ELR (cell line): ENCODE data around the gene ZNF654.
A peak's percentile ranks its signal among the peaks of the same experiment; 100 is the strongest.
"Not testable (repeated sequence)": the region's sequence is repeated elsewhere in the genome, so short reads cannot be mapped to it uniquely, and the experiment has no call there.

ENCODE experiments used
- DNase-seq: peaks from one replicate; pipeline ENCODE4 v3.0.0-alpha.2; 2015; ENCODE audit warnings: low read depth

The ZNF654 gene

DNA sequence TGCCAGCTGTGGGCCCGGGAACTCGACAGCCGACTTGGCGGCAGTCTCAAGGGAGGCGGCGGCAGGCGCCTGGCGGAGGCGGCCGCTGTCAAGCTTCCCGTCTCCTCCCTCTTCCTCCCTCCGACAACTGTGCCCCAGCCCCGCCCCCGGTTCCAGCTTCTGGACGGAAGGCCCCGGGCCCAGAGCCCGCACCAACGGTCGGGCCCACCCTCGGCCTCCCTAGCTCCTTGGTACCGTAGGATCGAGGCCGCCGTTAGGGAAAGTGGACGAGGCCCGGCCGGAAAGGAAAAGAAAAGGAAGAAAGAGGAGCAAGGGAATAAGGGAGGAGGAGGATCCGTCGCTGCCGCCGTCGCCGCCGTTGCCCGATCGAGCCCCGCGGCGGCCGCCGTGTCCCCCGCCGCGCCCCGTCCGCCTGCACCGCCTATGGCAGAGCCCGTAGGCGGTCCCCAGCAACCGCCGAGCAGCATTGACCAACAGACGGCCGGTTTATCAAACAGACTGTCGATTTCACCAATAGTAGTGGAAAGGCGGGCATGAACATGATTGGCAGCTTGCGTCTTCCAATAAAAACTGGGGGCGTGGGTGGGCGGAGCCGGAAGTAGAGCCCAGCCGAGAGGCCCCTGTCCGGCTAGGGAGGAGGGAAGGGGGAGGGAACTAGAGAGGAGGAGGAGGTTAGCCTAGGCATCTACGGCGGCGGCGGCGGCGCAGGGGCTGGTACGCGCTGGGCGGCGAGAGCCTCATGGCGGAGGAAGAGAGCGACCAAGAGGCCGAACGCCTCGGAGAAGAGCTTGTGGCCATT lies at the start of gene ZNF654, which contains the start of gene CGGBP1:
Gene ZNF654 (plus strand): TSS at position 675 of the 799 bp plus-strand sequence. CDS start 65 bp downstream, at position 740.
Gene CGGBP1 (minus strand): TSS at position 425 of the 799 bp plus-strand sequence. CDS start 3,029 bp downstream, outside the sequence.
- DNase-seq = peak; percentile 99

DNA sequence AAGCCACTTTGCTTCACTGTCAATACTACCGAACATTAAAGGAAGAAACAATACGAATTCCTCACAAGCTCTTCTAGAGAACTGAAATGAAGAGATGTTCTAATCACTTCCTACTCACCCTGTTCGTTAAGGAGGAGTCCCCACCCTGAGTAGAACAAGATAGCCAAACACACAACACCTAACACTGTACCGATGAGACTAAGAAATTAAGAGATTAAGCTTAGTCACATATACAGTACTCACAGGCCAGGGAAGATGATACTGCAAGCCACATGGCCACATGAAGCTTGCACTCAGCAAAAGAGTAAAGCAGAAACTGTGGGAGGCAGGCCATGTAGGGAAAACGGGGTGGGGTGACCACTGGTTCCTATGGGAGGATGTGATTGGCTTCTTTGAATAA lies 48.2 kb upstream of the ZNF654 start:
- DNase-seq = no peak

DNA sequence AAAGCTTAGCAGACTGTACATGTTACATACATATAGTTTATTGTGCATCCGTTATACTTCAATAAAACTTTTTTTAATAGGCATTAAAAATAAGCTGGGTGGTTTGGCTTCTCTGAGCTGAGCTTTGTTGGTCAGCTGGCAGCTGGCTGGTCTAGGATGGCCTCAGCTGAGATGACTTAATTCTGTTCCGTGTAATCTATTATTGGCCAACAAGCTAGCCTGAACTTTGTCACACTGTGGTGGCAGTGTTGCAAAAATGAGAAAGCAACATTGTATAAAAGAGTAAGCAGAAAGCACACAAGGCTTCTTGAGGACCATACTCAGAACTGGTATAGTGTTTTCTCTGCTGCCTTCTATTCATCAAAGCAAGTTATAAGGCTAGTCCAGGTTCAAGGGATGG lies 45.5 kb upstream of the ZNF654 start:
- DNase-seq = no peak

DNA sequence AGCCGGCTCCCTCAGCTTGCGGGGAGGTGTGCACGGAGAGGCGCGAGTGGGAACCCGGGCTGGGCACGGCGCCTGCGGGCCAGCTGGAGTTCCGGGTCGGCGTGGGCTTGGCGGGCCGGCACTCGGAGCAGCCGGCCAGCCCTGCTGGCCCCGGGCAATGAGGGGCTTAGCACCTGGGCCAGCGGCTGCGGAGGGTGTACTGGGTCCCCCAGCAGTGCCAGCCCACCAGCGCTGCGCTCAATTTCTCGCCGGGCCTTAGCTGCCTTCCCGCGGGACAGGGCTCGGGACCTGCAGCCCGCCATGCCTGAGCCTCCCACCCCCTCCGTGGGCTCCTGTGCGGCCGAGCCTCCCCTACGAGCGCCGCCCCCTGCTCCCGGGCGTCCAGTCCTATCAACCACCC lies 43.4 kb upstream of the ZNF654 start:
- DNase-seq = not testable (repeated sequence)

DNA sequence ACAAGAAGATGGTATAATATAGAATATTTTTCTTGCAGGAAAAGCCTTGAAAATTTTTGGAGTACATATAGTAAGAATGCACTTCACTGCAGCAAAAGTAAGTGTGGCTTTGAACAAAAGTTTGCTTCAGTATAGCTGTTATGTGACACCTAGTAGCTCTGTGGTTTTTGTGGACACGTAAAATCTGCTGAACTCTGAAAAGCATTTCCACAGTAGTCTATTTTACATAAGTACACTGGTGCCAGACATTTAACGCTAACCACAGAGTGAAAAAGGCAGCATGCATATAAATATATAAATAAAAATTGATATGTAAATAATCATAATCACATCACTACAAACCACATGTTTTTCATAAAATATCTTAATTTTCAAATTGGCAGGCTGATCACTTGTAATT lies 40.0 kb upstream of the ZNF654 start:
- no peak for DNase-seq

DNA sequence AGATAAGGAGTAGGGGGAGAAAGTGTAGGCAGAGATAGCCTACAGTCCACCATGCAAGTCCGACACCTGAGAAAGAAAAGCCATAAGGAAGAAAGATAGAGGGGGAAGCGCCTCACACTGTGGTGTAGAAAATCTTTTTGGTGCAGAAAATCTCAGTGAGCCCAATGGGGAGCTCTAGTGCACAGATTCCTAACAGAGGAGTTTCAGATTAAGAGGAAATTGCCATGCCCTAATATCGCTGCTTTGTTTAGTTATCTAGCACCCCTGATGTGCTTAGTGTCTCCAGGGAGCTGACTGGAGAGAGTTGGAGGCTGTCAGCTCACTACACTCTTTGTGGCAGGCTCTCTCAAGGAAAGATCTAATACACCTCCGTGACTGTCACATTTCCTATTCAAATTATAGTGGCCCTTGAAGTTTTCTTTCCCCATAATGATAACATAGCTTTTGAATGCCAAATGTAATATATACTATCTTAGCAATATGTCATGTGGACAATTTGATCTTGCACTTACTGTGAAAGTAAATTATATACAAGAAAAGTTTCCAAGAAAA lies 34.0 kb upstream of the ZNF654 start:
- no peak for DNase-seq

DNA sequence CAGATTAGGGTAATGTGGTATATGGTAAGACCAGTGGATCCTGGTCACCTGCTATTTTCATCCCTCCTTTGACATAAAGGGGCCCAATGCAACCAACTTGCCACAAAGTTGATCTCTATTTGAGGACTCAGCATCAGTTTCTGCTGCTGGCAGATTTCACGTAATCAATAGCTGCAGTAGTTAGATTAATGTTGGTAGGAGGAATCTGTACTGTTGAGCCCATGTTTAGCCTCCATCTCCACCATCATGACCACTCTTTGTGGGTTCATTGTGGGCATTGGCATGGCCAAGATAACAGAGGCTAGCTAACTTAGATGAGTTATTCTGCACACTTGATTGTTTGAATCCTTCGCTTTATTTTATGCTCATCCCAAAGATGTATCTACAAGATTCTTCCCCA lies 30.2 kb upstream of the ZNF654 start:
- DNase-seq = no peak

DNA sequence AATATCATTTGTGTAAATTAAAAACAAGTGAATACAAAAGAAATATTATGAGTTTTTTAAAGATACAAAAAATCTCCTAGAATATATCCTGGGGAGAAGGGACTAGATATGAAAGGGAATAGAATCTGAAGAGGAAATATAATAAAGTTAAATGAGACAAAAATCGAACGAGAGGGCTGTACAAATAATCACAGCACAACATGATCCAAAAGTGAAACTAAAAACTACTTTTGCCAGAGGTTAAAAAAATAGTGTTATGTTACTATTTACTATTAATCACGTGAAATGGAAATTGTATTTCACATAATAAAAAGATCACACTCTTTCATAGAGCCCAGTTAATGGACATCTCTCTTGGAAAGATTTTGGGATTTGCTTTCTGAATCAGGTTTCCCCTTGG lies 28.8 kb upstream of the ZNF654 start:
- DNase-seq = peak; percentile 13

DNA sequence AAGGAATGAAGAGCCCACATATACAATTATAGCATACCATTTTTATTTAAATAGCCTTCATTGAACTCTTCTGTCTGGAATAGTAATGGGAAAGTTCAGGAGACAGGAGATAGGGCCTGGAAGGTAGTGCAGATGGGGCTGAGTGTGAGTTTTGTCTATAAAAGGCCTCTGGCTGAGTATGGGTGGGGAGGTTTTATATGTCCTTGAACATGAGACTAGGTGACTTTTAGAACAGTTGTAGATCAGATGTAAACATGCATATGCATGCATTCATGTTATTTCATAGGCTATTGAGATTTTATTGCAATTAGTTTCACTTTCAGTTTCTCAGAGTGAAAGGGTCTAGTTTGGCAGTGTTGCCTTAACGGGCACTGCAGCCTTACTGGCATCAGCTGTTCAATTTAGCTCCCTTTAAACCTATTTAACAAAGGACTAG lies 27.4 kb upstream of the ZNF654 start:
- DNase-seq = peak; percentile 65

DNA sequence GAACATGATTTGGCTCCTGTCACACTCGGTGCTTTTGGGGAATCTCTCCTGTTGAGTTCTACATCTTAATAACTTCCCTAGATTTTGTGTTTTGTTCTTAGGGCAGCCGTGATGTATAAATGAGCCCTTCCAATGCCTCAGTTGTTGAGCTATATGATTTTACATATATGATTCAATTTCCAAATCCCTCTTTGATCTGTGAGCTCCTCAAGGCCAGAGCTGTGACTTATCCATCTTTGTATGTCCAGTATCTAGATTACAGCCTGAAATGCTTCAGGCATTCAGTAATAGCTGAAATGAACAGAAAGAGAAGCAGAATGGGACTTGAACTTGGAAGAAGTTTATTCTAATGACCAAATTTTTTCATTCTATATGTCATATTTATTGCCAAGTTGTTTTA lies 26.8 kb upstream of the ZNF654 start:
- DNase-seq = peak; percentile 12

DNA sequence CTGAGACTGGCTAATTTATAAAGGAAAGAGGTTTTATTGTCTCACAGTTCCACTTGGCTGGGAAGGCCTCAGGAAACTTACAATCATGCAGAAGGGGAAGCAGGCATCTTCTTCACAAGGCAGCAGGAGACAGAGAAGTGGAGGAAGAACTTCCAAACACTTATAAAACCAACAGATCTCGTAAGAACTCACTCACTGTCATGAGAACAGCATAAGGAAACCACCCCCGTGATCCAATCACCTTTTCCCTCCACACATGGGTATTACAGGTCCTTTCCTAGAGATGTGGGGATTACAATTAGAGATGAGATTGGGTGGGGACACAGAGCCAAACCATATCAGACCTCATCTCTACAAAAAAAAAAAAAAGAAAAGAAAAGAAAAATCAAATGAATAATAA lies 26.0 kb upstream of the ZNF654 start:
- DNase-seq = no peak

DNA sequence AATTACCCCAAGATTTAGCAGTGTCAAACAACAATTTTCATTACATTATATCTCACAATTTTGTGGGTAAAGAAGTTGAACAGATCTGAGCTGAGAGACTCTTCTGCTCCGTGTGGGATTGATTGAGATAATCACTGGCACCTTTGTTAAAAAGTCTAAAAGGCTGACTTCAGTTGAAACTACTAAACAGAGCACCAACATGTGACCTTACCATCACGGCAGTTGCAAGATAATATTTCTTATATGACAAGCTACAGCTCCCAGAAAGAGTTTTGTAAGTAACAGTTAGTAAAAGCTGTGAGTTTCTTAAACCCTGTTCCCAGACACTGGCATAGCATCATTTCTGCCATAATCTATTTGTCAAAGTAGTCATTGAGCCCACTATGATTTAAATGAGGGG lies 25.2 kb upstream of the ZNF654 start:
- DNase-seq = no peak

DNA sequence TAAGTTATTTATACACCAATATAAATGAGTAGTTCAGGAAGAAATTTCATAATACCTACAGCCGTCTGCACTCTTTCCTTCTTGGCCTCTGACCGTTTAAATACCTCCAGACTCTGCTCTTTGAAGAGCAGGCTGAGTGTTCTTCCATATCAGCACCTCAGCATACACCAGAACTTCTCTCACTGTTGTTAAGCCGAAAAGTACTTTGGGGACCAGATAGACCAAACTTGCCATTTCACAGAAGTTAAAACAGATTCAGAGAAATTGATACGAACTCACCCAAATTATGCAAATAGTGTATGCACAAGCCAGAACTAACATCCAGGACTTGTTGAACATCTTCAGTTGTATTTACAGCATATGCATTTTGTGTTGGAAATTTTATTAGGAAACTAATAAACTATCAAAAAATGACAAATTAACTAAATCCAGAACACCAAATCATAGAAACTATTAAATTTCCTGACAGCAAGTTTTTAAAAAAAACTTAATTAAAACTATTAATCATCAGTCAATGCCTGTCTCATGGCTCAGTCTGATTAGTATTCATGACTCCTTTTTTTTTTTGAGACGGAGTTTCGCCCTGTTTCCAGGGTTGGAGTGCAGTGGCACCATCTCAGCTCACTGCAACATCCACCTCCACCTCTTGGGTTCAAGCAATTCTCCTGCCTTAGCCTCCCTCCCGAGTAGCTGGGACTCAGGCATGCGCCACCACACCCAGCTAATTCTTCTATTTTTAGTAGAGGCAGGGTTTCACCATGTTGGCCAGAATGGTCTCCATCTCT lies 24.4 kb upstream of the ZNF654 start:
- DNase-seq = no peak

DNA sequence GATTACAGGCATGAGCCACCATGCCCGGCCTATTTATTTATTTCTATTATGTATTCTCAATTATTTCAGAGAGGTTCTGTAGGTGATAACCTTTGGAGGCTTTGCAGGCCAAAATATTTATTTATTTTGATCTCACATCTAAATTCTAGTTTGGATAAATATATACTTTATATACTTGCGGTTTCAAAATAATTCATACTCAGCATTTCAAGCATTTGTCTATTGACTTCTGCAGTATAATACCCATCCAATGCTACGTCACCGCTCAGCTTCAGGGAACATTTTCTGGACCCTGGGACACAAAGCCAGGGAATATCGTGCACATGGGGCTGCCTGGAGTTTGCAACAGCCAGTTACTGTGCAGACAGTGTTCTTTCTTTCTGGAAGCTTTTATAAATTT lies 22.8 kb upstream of the ZNF654 start:
- no peak for DNase-seq

DNA sequence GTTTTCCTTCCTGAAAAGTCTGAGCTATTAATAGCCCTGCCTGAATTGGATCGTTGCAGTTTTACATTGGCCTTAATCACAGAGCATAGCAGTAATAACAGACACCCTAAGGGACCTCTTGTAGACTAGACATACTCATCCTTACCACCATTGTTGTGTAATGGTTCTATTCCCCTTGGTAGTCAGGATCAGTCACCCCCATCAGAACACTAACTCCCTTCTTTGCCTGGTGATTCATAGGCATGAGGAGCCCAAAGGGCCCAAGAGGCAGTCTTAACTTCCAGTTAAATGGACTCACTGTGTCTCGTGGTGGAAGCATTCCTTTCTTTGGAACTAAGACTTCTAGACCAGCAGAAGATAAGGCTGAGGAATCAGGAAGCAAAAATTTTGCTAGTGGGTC lies 20.5 kb upstream of the ZNF654 start:
- peak; percentile 87 for DNase-seq

DNA sequence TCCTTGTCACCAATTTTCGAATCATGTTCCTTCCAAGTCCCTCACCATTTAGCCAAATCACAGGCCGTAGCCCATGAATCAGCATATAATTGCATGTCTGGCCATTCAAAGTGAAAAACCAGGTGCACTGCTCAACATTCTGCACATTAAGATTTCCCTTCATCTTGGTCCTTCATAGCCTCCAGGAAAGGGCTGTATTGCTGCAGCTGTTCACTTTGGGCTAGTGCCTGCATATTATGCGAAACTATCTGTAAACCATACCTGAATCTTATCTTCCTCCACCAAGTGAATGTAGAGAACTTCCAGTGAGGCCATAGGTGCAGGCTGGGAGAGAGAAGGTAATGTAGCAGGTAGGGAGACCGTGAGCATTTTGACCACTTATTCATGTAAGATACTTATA lies 18.5 kb upstream of the ZNF654 start:
- DNase-seq = no peak

DNA sequence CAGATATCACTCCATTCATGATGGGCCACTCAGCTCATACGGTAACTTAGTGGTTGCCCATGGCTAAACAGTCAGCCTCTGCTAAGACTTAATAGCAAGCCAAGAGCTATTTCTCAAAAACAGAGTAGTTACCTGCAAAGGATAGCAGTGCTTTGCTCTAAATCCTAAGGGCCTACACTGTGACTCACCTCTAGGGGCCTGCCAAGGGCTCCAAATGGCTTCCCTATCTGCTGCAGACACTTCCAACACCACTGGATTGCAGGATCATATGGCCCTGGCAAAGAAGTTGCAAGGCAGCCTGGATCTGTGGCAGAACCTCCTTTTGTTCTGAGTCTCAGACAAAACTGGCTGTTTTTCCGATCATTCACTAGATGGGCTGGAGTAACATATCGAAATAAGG lies 18.1 kb upstream of the ZNF654 start:
- no peak for DNase-seq

DNA sequence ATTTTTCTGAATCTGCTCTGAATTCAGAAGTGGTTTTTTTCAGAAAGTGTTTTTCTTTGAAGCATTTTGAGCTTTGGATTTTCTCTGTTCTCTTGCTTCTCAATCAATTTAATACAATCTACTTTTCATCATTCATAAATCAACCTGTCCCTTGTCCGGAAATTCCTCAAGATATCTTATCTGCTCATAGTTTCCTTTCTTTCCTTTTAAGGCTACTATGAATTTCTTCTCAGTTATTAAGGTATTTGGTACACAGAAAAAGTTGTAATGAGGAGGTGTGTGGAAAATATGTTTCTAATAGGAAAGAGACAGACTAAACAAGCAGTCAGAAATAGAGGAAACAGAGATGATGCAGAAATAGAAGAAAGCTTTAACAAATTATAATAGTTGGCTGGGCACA lies 14.6 kb upstream of the ZNF654 start:
- DNase-seq = no peak

DNA sequence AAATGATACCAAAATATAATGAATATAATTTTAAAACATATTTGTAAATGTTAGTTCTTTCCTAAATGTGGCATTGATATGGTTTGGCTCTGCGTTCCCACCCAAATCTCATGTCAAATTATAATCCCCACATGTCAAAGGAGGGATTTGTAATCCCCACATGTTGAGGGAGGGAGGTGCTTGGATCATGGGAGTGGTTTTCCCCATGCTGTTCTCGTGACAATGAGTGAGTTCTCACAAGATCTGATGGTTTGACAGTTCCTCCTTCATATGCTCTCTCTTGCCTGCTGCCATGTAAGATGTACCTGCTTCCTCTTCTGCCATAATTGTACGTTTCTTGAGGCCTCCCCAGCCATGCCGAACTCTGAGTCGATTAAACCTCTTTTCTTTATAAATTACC lies 12.3 kb upstream of the ZNF654 start:
- no peak for DNase-seq

DNA sequence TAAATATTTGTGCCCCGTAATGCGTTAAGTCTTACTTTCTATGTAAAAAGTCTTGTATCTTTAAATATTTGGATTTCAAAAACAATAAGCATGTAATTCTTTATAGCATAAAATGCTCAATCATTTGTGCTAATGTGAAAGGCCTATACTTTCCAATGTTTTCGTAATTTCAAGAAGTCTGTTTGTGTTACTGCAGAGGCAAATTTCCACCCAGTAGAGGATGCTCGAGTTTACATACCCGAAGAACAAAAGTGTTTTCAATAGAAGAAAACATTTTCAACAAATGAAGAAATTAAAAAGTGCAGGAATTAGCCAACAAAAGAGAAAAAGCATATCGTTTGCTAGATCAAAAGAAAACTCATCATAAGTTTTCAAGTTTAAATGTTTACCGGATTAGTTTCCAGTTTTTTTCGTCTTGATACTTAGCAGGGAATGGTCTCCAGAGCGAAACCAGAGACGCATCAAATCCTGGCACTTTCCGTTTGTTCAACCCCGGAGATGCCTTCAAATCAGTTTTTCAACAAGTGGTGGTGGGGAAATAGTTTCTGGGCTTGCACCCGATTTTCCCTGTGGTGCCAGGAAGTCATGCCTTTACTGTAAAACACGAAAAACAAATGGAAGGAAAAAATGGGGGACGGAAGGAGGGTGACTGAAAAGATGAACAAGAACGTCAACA lies 1.3 kb upstream of the ZNF654 start:
- DNase-seq = peak; percentile 40

DNA sequence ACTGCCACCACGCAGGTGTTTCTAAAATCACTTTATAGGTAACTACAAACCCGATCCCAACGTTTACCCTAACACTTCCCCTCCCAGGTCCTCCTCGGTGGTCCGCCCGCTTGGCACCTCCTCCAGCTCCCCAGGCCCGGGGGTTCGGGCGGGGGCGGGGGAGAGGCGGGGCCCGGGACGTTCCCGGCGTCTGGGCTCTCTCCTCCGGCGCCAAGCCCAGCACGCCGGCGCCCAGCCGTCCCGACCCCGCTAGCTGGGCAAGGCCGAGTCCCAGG lies 812 bp upstream of the ZNF654 start:
- DNase-seq = no peak

DNA sequence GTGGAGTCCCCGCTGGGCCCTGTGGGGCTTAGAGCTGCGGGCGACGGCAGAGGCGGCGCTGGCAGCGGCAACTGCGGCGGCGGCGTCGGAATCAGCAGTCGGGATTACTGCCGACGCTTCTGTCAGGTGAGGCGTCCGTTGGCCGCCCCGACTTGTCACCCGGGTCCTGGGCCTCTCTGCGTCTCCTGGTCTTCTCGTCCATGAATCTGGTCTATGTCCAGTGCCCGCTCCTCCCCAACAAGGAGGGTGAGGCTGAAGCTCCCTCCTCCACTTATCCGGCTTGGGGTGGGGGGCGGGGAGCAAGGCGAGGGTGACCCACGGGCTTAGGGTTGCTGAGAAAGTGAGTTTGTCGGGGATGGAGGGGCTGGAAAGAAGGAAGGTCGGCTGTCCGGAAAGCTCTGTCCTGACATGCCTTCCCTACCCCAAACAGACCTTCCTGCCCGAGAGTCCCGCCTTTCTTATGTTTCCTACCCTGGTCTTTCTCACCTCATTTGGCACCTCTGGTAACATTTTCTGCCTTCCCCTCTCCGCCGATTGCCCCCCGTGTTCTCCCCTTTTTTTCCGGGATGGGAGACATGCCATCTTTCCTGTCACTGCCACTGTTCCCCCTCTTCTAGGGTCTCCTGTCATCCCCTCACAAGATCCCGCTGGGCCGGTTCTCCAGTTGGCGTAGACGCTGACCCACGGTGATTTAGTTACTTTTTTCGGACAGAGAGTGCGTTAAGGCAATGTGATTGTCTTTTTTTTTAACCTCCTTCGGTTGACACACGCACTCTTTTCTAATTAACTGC lies 520 bp downstream of the ZNF654 start:
- DNase-seq = peak; percentile 53
